H1 (cell line): Measurements from ENCODE around the gene DNAJC11. TPM values are rescaled to one million over a fixed set of nuclear protein-coding genes. Genes with fewer than 3 reads are reported as not detected.

Experiments used
- SRF ChIP-seq: IDR thresholded peaks from 2 replicates; pipeline ENCODE4 v1.6.1; 2011; ENCODE audit warnings: mild to moderate bottlenecking, low read depth, low read length, moderate library complexity
- polyA plus RNA-seq, 7 experiments: library from polyadenylated mRNA; depleted of rRNA in 3 of 7; stranded (reverse) in 5 of 7; unstranded in 2 of 7; fragments of >200 nt in 5 of 7; fragments of 200-250 nt in 2 of 7; gene quantifications; 1 replicate in 5 of 7; 2 replicates in 1 of 7; 4 replicates in 1 of 7; pipeline versions ENCODE4 v1.2.1 to v1.2.3, GENCODE V29; 2011 to 2013; ENCODE audit warnings: missing spikeins in 2 of 7, mixed read lengths in 2 of 7
- total RNA-seq: library from RNA; stranded (reverse); fragmentation: NEBNext Ultra II Directional; extraction: Animal tissue kit (Norgen Biotek cat#: 25700); gene quantifications from 2 replicates; pipeline ENCODE4 v1.2.1, GENCODE V29; 2021

The DNAJC11 gene
- total and polyA plus RNA-seq, 2 of the 8 experiments (the other 6 are each of a cell fraction or from before 2014, with no cell fraction given): 43.9 to 90.9 TPM

- TF ChIP-seq SRF: no peak
Measured at GRCh38 chr1:6622396-6623152, 79.0 kb downstream of the DNAJC11 start (continued).
